Common myeloid progenitor, CD34-positive (primary cell): ENCODE results near the gene ZNF735. TPM values are rescaled to one million over a fixed set of nuclear protein-coding genes. Genes with fewer than 3 reads are reported as not detected.
"Not testable (repeated sequence)": the region's sequence is repeated elsewhere in the genome, so short reads cannot be mapped to it uniquely, and the experiment has no call there.

Experiments
- CTCF ChIA-PET: fragments of 350-600 bp; sonication (Branson Sonifier 250); formaldehyde crosslinking; loops from one replicate; lab custom pipeline; 2021; ENCODE audit warnings: antibody characterized with exemption; lab: Charles Lee
- POLR2A ChIA-PET: fragments of 350-600 bp; sonication (Branson Sonifier 250); formaldehyde crosslinking; loops from one replicate; lab custom pipeline; 2021; ENCODE audit warnings: antibody characterized with exemption; lab: Charles Lee
- DNase-seq, 3 donors: peaks; one replicate each; pipeline versions ENCODE4 v3.0.0 to v3.0.0-alpha.2; 2013
- H3K27ac ChIP-seq, 2 experiments: 1 replicate in 1 of 2; 2 replicates in 1 of 2; pipeline ENCODE4 v1.7.0; 2013; ENCODE audit warnings: inconsistent platforms in 2 of 2, low read length in 2 of 2, mild to moderate bottlenecking in 2 of 2, low read depth in 1 of 2, moderate library complexity in 1 of 2; ENCODE audit not compliant: severe bottlenecking in 2 of 2, insufficient read depth in 1 of 2, poor library complexity in 1 of 2
- H3K27me3 ChIP-seq, 5 experiments: replicated peaks in 2 of 5; 1 replicate in 3 of 5; 2 replicates in 2 of 5; pipeline versions ENCODE4 v1.6.1 to v1.7.0; 2013; ENCODE audit warnings: low read length in 4 of 5, mild to moderate bottlenecking in 2 of 5, moderate library complexity in 2 of 5, inconsistent platforms in 1 of 5; ENCODE audit not compliant: insufficient read depth in 5 of 5, control insufficient read depth in 4 of 5
- H3K36me3 ChIP-seq, 4 experiments: 1 replicate in 2 of 4; 2 replicates in 2 of 4; pipeline versions ENCODE4 v1.6.1 to v1.7.0; 2013; ENCODE audit warnings: low read length in 3 of 4, control low read depth in 1 of 4, mild to moderate bottlenecking in 1 of 4; ENCODE audit not compliant: control insufficient read depth in 4 of 4, insufficient read depth in 4 of 4
- H3K4me1 ChIP-seq, 4 experiments: 1 replicate in 3 of 4; 2 replicates in 1 of 4; pipeline versions ENCODE4 v1.6.1 to v1.7.1; 2013; ENCODE audit warnings: low read length in 3 of 4, mild to moderate bottlenecking in 3 of 4, control low read depth in 1 of 4, inconsistent platforms in 1 of 4, moderate library complexity in 1 of 4; ENCODE audit not compliant: control insufficient read depth in 4 of 4, insufficient read depth in 4 of 4; ENCODE audit errors: control extremely low read depth in 1 of 4
- H3K4me3 ChIP-seq, 7 experiments: 1 replicate in 4 of 7; 2 replicates in 3 of 7; pipeline versions ENCODE4 v1.5.1 to v1.7.0; 2013; ENCODE audit warnings: mild to moderate bottlenecking in 7 of 7, low read length in 6 of 7, moderate library complexity in 6 of 7, inconsistent platforms in 2 of 7, low read depth in 2 of 7, control low read depth in 1 of 7; ENCODE audit not compliant: insufficient read depth in 4 of 7, control insufficient read depth in 1 of 7; ENCODE audit errors: extremely low read depth in 1 of 7
- H3K9me3 ChIP-seq, 5 experiments: 1 replicate in 4 of 5; 2 replicates in 1 of 5; pipeline versions ENCODE4 v1.6.1 to v1.7.1; 2013; ENCODE audit warnings: low read length in 4 of 5, mild to moderate bottlenecking in 2 of 5, inconsistent platforms in 1 of 5, low read depth in 1 of 5, moderate library complexity in 1 of 5; ENCODE audit not compliant: control insufficient read depth in 4 of 5, insufficient read depth in 2 of 5; ENCODE audit errors: control extremely low read depth in 1 of 5
- WGBS: methylation state at CpG from one replicate; pipeline ENCODE4 v1.1.5; 2013; ENCODE audit not compliant: insufficient coverage; 5-methylcytosine and 5-hydroxymethylcytosine counted together
- polyA plus RNA-seq: library from polyadenylated mRNA; unstranded; fragments of 120-200 nt; gene quantifications from one replicate; pipeline ENCODE4 v1.2.1, GENCODE V29; 2013

Gene ZNF735
- not detected for polyA plus RNA-seq

GRCh38 chr7:64206903-64207302 lies at the start of gene ZNF735:
ZNF735 (plus strand) TSS chr7:64207203; CDS start chr7:64207203, 0 bp downstream.
- ChIA-PET POLR2A (no interaction called here), CTCF (no interaction called here)
- Histone ChIP-seq H3K4me1 (no peaks in the 10 kb centered on the region), H3K27ac (no peak within 1 kb of the TSS), H3K9me3 (peaks cover 0 to 6% (median 3%) of the 10 kb centered on the region in 5 experiments), H3K36me3 (no peaks in the 10 kb centered on the region), H3K27me3 (no peaks in the 10 kb centered on the region), H3K4me3 (no peak within 1 kb of the TSS)
- DNase-seq: no peak
- 87% methylated on average over 10 of the region's 13 CpGs for WGBS

- H3K4me1 ChIP-seq, H3K27ac ChIP-seq, DNase-seq, H3K4me3 ChIP-seq, CTCF ChIA-PET, POLR2A ChIA-PET, H3K36me3 ChIP-seq, H3K27me3 ChIP-seq: not testable (repeated sequence)
- WGBS: no CpG with 5 or more reads among the region's 2 CpGs
- peaks cover 0 to 15% (median 6%) of the 10 kb centered on the region in 5 experiments for H3K9me3 ChIP-seq
Measured at GRCh38 chr7:64170974-64171373, 36.0 kb upstream of the ZNF735 start.

- Histone ChIP-seq H3K4me1 (no peaks in the 10 kb centered on the region), H3K36me3 (no peaks in the 10 kb centered on the region), H3K4me3 (no peak overlapping the region), H3K9me3 (peaks cover 0 to 15% (median 6%) of the 10 kb centered on the region in 5 experiments), H3K27ac (no peak overlapping the region), H3K27me3 (no peaks in the 10 kb centered on the region)
- CTCF ChIA-PET: no interaction called here
- no peak for DNase-seq
- WGBS: 84% methylated on average over 5 of the region's 5 CpGs
- POLR2A ChIA-PET: no interaction called here
Measured at GRCh38 chr7:64174328-64174727, 32.7 kb upstream of the ZNF735 start.

DNA sequence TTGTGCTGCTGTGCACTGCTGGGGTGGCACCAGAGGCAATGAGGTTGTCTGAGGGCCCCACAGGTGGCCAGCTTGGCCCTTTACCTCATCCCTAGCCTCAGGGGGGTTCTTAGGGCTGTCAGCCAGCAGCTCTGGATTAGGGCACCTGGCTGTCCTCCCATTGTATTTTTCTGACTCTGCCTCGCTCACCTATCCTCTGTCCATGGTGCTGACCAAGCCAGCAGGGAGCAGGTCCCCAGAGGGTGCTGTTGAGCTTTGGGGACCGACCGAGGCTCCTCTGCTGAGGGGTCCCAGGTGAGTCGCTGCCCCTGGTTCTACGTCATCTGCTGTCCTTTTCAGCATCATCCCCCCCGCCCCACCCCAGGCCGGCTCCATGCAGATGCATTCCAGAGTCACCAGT lies 32.1 kb upstream of the ZNF735 start:
- 19% methylated on average over 3 of the region's 7 CpGs for WGBS
- Histone ChIP-seq H3K27ac (no peak overlapping the region), H3K36me3 (no peaks in the 10 kb centered on the region), H3K9me3 (peaks cover 0 to 15% (median 6%) of the 10 kb centered on the region in 5 experiments), H3K27me3 (no peaks in the 10 kb centered on the region), H3K4me1 (no peaks in the 10 kb centered on the region), H3K4me3 (no peak overlapping the region)
- ChIA-PET CTCF (interaction anchor here (0.9 kb wide), 1 partner anchor 443 kb away, joined by 3 read pairs; no protein-coding TSS in a partner anchor), POLR2A (no interaction called here)
- no peak for DNase-seq

- no peaks in the 10 kb centered on the region for H3K36me3 ChIP-seq
- H3K9me3 ChIP-seq: peaks cover 0 to 12% (median 0%) of the 10 kb centered on the region in 5 experiments
- peak; percentile 2 to 49 (median 48) for DNase-seq
- ChIA-PET CTCF (interaction anchor here (1.2 to 3.4 kb wide), 2 partner anchors 439 to 443 kb away, joined by 4 to 22 read pairs; no protein-coding TSS in a partner anchor), POLR2A (no interaction called here)
- no peak overlapping the region for H3K4me3 ChIP-seq
- H3K27ac ChIP-seq: no peak overlapping the region
- H3K27me3 ChIP-seq: peaks cover 0 to 17% (median 0%) of the 10 kb centered on the region in 5 experiments
- no peaks in the 10 kb centered on the region for H3K4me1 ChIP-seq
- 46% methylated on average over 3 of the region's 4 CpGs for WGBS
Measured at GRCh38 chr7:64180989-64181388, 26.0 kb upstream of the ZNF735 start.

DNA sequence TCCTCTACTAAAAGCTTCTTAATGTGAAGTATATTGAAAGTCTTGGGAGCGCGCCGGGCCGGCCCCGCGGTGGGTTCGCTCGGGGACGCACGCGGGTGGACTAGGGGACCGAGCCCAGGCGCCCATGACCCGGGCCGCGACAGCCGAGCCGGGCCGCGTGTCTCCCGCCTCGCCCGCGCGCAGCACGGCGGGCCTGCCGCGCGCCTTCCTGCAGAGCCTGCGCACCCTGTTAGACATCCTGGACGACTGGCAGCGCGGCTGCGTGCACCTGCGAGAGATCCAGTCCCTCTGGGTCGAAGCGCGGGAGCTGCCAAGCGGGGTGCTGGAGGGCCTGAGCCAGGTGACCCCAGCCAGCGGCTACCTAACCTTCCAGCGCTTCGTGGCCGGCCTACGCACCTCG lies 25.4 kb upstream of the ZNF735 start:
- Histone ChIP-seq H3K27me3 (peaks cover 0 to 17% (median 0%) of the 10 kb centered on the region in 5 experiments), H3K4me1 (no peaks in the 10 kb centered on the region), H3K4me3 (no peak overlapping the region), H3K27ac (no peak overlapping the region), H3K36me3 (no peaks in the 10 kb centered on the region), H3K9me3 (peaks cover 0 to 12% (median 0%) of the 10 kb centered on the region in 5 experiments)
- WGBS: 36% methylated on average over 44 of the region's 46 CpGs
- ChIA-PET POLR2A (no interaction called here), CTCF (interaction anchor here (1.2 to 3.4 kb wide), 2 partner anchors 438 to 442 kb away, joined by 4 to 22 read pairs; no protein-coding TSS in a partner anchor)
- DNase-seq: no peak

- CTCF ChIA-PET: interaction anchor here (3.4 kb wide), 1 partner anchor 438 kb away, joined by 22 read pairs; no protein-coding TSS in a partner anchor
Measured at GRCh38 chr7:64182036-64182790, 24.8 kb upstream of the ZNF735 start.

More at GRCh38 chr7:64182036-64182790, 24.8 kb upstream of the ZNF735 start:
- Histone ChIP-seq H3K4me1 (no peaks in the 10 kb centered on the region), H3K4me3 (no peak overlapping the region), H3K36me3 (no peaks in the 10 kb centered on the region), H3K9me3 (peaks cover 0 to 12% (median 0%) of the 10 kb centered on the region in 5 experiments), H3K27me3 (peaks cover 0 to 17% (median 0%) of the 10 kb centered on the region in 5 experiments), H3K27ac (no peak overlapping the region)
- DNase-seq: no peak
- POLR2A ChIA-PET: no interaction called here
- WGBS: 24% methylated on average over 52 of the region's 66 CpGs
